Astrocyte of the cerebellum (primary cell): ENCODE measurements around the gene HEATR1.
A peak's percentile ranks its signal among the peaks of the same experiment; 100 is the strongest.
"Not testable (repeated sequence)": the region's sequence is repeated elsewhere in the genome, so short reads cannot be mapped to it uniquely, and the experiment has no call there.

Experiments
- DNase-seq: peaks from one replicate; pipeline ENCODE4 v3.0.0-alpha.2; 2011; ENCODE audit warnings: low read depth
- H3K4me3 ChIP-seq: 2 replicates; pipeline ENCODE4 v1.5.1; 2011; ENCODE audit warnings: mild to moderate bottlenecking, low read depth, low read length, moderate library complexity
- in situ Hi-C: cut with HindIII; loops from 2 replicates; pipeline ENCODE4 v1.10.0; 2017; ENCODE audit warnings: low sequenced_read_pairs
- TF ChIP-seq, protein P1 (sequence below): IDR thresholded peaks from 2 replicates; pipeline ENCODE4 v1.5.1; 2012; ENCODE audit warnings: low read length, low read depth, moderate library complexity, mild to moderate bottlenecking; ENCODE audit errors: missing control alignments

HEATR1 gene

DNA sequence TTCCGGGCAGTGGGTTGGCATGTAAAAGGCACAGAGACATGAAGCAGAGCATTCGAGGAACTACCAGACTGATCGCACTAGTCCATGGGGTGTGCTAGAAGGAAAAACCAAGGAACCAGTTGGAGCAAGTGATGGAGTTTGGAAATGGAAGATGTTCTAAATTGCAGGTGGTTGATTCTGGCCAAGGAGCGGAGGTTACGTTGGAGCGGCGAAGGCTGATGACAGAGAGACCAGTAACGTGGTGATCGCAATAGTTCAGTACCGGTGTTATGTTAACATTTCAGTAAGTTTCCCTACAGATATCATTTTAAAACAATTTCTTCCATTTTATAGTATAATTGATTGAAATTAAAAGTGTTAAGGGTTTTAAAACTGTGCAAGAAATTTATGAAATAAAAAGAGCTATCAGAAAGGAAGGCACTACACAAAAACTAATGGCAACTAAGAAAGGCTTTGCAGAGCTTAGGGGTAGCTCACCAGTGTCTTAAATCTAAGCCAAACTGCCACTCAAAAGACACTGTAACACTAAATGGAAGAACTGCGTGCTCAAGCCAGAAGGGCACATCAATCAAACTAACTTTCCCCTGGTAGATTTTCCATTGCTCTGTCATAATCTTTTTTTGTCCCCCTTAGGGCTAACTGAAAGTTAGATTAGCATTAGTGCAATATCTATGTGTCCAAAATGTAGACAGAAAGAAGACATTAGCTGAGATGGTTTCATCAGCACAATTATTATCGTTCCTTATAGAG is 11.3 kb upstream of the HEATR1 start:
- H3K4me3 ChIP-seq: no peak overlapping the region
- in situ Hi-C loops: no loop called here
- TF ChIP-seq, protein P1, sequence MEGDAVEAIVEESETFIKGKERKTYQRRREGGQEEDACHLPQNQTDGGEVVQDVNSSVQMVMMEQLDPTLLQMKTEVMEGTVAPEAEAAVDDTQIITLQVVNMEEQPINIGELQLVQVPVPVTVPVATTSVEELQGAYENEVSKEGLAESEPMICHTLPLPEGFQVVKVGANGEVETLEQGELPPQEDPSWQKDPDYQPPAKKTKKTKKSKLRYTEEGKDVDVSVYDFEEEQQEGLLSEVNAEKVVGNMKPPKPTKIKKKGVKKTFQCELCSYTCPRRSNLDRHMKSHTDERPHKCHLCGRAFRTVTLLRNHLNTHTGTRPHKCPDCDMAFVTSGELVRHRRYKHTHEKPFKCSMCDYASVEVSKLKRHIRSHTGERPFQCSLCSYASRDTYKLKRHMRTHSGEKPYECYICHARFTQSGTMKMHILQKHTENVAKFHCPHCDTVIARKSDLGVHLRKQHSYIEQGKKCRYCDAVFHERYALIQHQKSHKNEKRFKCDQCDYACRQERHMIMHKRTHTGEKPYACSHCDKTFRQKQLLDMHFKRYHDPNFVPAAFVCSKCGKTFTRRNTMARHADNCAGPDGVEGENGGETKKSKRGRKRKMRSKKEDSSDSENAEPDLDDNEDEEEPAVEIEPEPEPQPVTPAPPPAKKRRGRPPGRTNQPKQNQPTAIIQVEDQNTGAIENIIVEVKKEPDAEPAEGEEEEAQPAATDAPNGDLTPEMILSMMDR: no peak
- DNase-seq: no peak

DNA sequence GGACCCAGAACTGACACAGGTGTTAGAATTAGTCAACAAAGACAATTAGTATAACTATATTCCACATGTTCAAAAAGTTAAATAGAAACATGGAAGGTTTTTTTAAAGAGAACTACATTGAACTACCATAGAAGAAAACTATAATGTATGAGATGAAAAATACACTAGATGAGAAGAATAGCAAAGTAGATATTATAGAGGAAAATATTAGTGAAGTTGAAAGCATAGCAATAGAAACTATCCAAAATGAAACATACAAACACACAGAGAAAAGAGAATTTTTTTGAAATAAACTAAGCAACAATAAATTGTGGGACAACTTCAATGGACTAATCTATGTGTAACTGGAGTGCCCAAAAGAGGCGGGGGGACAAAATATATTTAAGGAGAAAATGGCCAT is 8.0 kb upstream of the HEATR1 start:
- no peak overlapping the region for H3K4me3 ChIP-seq
- in situ Hi-C loops: no loop called here
- TF ChIP-seq, protein P1: no peak
- no peak for DNase-seq

DNA sequence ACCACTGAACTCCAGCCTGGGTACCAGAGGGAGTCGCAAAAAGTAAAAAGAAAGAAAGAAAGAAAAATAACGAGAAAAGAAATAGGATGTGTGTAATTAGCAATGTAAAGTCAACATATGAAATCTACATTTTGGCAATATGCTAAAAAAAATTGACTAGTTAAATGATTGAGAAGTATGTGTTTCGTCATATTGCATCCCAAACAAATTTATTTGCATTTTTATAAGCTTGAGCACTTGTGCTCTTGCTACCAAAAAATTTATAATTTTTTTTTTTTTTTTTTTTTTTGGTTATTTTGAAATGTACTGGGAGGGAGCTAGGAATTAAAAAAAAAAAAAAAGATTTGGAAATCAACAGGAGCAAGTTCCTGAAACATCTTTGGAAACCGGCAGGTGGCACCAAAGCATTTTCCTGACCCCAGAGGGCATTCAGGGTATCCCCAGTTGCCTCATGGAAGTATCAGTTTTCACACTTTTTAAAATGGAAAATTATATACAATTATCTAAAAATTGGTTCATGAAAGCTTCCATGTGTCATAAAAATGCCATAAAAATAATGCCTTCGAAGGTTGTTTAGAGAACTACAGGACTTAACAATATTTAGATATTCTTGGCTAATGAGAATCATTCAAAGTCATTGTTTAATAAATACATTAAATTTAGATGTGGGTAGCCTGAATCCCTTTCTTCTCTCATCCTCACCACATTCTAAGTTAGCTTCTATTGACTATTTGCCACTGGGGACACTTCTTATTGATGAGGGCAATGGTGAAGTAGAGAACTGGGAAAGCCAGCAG is 4.8 kb upstream of the HEATR1 start:
- in situ Hi-C loops: no loop called here
- H3K4me3 ChIP-seq: no peak overlapping the region
- TF ChIP-seq, protein P1: peak; percentile 58
- peak; percentile 22 for DNase-seq

DNA sequence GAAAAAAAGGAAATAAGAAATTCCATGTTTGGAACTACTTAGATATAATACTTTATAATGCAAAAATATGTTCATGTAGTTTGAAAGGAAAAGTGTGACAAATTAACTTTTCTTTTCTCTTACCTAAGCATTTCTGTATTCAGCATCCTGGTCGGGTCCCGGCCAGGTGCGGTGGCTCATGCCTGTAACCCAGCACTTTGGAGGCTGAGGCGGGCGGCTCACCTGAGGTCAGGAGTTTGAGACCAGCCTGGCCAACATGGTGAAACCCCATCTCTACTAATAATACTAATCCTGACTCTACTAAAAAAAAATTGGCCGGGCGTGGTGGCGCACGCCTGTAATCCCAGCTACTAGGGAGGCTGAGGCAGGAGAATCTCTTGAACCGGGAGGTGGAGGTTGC is 3.3 kb upstream of the HEATR1 start:
- in situ Hi-C loops, DNase-seq, H3K4me3 ChIP-seq: not testable (repeated sequence)

DNA sequence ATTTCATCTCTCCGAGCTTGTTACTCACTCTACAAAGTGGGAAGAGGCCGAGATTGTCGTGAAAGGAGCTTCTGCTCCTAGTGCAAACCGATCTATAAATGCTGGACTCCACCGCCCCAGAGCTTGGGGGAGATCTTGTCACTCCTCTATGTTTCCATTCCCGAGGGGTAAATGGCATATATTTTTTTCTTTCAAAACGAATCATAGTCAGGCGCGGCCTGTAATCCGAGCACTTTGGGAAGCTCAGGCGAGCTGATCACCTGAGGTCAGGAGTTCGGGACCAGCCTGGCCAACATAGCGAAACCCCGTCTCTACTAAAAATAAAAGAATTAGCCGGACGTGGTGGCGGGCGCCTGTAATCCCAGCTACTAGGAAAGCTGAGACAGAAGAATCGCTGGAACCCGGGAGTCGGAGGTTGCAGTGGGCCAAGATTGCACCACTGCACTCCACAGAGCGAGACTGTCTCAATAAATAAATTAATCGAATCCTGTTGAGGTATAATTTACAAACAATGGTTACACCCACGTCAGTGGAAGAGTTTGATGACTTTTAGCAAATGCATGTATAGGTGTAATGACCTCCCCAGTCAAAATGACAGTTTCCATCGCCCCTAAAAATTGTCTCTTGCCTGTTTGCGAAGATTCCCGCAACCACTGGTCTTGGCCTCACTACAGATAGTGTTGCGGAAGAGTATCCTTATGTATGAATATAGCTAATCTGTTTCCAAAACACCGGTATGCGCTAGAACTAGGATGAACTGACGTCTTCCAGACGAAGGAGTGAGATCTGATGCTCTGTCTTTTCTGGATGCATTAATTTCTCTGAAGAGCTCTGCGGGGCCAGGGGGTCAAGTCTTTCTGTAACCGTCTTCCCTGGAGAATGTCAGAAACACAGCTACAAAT is 840 bp upstream of the HEATR1 start:
- TF ChIP-seq, protein P1: no peak
- no peak for DNase-seq
- in situ Hi-C loops: no loop called here
- H3K4me3 ChIP-seq: peak overlapping the region; percentile 61

DNA sequence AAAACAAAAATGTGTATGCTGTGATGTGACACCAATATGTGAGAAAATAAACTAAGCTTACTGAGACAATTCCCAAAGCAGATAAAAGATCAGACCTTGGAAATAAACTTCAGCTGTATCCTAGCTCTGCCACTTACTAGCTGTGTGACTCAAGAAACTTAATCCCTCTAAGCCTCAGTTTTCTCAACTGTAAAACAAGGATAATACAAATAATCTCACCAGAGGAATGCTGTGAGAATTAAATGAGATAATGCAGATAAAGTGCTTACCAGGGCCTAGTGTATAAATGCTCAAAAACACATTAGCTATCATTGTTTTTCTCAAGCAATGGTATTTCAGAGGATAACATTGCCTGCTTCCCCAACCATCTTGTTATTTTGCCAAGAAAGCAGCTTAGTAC is 2.1 kb downstream of the HEATR1 start:
- TF ChIP-seq, protein P1: no peak
- DNase-seq: no peak
- in situ Hi-C loops: no loop called here
- no peak overlapping the region for H3K4me3 ChIP-seq
